CD4-positive, alpha-beta T cell treated with Interleukin-4 for 4 hours (primary cell): Measurements from ENCODE around the gene PNPLA2.

ENCODE experiments used
- DNase-seq: peaks from one replicate; pipeline ENCODE4 v3.0.0-alpha.2; 2020

Gene PNPLA2

DNA sequence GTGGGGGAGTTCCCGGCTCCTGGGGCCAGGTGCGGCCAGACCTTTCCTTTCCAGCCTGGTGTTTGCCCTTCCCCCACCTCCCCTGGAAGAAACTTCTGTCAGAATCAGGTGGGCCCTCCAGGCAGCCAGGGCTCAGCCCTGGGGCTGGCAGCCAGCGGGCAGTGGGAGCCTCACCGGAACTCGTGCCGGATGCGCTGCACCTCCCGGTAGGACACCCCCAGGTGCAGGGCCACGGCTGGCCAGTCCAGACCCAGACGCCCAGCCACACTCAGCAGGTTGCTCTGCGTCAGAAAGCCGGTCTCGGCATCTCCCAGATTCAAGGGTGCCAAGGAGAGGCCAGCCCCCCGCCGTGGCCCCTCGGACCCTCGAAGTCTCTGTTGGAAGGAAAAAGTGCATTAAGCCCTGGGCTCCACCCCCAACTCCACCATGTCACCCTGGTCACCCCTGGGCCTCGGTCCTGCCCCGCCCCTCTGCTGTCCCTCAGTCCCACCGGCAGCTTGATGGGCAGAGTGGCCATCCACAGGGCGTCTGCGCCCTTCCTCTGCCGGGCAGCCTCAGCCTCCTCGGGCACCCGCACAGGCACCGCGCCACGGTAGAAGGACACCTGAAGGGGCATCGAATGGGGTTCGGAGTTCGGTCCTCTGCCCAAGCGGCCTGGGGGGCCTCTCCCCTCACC lies 18.9 kb upstream of the PNPLA2 start:
- no peak for DNase-seq

DNA sequence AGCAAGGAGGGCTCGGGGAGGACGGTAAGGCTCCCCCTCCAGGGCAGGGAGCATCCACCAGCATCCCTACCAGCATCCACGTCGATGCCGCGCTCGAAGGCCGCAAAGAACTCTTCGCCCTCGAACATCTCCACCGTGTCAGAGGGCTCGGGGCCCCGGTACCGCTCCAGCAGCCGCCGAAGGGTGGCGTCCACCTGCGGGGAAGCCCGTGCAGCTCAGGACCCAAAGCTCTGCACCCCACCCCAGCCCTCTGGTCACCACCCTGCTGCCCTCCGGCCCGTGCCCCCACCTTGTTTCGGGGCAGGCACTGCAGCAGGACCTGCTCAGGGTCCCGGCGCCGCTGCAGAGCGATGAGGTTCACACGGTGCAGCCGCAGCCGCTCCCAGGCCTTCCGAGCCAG lies 18.2 kb upstream of the PNPLA2 start:
- no peak for DNase-seq

- DNase-seq: no peak
These were observed 17.5 kb upstream of the PNPLA2 start for GRCh38 chr11:801097-801780.

GRCh38 chr11:802018-802617 lies 16.6 kb upstream of the PNPLA2 start:
- no peak for DNase-seq

- DNase-seq: no peak
These were observed 15.8 kb upstream of the PNPLA2 start for GRCh38 chr11:802693-803466.

GRCh38 chr11:803467-803742 lies 15.3 kb upstream of the PNPLA2 start:
- DNase-seq: no peak

GRCh38 chr11:803770-804598 lies 14.7 kb upstream of the PNPLA2 start:
- no peak for DNase-seq

GRCh38 chr11:804599-804964 lies 14.1 kb upstream of the PNPLA2 start:
- no peak for DNase-seq

- peak; percentile 44 for DNase-seq
These were observed 10.1 kb upstream of the PNPLA2 start for GRCh38 chr11:808427-809286.

DNA sequence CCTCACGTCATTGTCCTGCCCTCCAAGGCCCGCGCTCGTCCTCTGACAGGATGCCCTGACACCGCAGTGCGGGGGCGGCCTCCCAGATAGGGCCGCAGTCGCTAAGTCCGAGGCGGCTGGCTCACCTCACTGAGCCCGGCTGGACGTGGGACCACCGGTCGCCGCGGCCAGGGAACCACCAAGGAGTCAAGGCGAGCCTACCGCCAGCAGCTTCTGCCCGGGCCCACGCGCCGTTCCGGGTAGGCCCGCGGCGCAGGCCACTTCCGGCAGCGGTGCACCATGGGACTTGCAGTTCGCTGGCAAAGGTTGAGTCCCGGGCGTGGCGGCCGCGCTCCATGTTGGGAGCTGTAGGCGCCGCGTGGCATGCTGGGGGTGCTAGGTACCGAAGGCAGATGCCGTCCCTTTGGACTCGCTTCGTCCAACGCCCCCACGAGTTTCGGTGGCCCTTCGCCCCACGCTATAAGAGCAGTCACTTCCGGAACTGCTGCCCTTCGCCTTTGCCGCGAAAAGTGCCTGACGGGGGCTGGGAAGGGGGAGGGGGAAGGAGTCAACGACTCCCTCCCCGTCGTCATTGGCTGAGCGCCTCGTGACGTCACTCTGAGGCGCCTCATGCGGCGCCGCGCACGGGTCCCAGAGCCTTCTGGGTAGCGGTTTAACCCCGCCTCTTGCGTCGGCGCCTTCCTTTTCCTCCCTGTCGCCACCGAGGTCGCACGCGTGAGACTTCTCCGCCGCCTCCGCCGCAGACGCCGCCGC lies 9.3 kb upstream of the PNPLA2 start, which contains the start of gene RPLP2:
Gene RPLP2 (plus strand): TSS at position 681 of the 753 bp plus-strand sequence. CDS start 268 bp downstream, outside the sequence.
- DNase-seq: peak; percentile 96

- DNase-seq: no peak
These were observed 8.6 kb upstream of the PNPLA2 start for GRCh38 chr11:810040-810567.

GRCh38 chr11:811446-812245 lies 7.1 kb upstream of the PNPLA2 start:
- DNase-seq: no peak

DNA sequence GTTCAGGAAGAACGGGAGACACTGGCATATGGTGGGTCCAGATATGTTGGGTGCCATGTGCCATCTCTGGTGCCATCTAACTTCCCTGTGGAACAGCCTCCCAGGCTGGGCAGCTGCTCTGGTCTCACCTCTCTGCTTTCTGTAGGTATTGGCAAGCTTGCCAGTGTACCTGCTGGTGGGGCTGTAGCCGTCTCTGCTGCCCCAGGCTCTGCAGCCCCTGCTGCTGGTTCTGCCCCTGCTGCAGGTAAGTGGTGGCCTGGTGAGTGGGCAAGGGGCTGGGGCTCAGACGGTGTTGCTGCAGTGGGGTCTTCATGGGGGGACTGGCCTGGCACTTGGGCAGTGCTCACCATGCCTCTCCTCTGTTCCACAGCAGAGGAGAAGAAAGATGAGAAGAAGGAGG lies 6.3 kb upstream of the PNPLA2 start:
- no peak for DNase-seq

GRCh38 chr11:813072-813455 lies 5.7 kb upstream of the PNPLA2 start:
- DNase-seq: no peak

- DNase-seq: no peak
These were observed 5.1 kb upstream of the PNPLA2 start for GRCh38 chr11:813456-814096.

DNA sequence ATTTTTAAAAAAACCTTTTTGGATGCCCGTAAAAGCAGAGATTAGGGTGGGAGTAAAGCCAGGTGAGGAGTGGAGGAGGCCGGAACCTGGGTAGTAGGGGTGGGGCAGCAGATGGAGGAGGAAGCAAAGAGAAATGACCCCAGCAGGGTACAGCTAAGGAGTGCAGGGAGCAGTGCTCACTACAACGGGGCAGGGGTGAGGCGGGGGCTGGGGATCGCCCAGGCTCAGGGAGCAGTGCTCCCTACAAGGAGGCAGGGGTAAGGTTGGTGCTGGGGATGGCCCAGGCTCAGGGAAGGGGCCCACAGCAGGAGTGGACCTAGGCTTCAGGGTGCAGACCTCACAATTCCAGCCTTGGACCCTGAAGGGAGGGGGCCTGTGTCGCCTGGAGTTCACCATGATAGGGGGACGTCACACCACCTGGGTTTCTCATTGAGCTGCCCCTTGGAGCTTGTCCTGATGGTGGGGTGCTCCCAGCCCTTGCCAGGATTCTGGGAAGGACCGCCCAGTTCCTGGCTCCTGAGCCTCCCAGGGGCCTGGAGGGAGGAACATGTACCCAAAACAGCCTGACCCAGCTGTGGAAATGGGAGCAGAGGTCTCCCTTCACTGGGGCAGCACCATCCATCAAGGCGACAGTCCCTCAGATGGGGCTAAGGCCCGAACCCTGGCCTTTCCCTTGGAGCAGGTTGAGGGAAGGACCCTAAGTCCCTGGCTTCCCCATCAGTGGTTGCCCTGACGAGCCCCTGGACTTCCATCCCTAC lies 2.9 kb upstream of the PNPLA2 start:
- DNase-seq: no peak

DNA sequence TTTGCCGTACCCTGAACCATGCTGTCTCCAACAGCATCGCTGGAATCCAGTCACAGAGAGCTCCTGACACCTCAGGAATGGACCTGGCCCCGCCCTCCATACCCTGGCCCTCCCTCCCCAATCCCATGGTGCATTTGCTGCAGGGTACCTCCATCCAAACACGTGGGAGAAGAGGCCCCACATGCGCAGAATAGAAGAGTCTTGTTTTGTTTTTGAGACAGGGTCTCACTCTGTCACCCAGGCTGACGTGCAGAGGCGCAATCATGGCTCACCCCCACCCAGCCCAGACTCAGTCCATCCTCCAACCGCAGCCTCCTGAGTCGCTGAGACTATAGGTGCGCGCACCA lies 2.3 kb upstream of the PNPLA2 start:
- no peak for DNase-seq

DNA sequence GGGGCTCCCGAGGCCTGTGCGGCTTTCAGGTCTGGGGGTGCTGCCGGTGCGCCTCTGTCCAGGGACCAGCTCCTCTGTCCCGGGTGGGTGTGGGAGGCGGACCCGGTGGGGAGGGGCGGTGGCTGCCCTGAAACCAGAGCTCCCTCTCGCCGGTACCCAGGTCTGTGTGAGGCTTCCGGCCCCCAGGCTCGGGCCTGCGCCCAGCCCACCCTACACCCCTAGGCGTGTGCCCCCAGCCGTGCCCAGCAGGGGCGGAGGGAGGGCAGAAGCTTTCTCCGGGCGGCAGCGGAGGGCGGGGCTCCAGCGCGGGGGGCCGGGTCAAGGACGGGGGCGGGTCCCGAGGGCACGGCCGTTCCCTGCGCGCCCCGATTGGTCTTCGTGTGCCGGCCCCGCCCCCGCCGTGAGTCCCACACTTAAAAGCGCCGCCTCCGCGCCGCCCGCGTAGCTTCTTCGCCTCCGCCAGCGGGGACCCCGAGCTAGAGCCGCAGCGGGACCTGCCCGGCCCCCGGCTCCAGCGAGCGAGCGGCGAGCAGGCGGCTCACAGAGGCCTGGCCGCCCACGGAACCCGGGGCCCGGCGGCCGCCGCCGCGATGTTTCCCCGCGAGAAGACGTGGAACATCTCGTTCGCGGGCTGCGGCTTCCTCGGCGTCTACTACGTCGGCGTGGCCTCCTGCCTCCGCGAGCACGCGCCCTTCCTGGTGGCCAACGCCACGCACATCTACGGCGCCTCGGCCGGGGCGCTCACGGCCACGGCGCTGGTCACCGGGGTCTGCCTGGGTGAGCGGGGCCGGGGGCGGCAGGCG lies 616 bp downstream of the PNPLA2 start:
- DNase-seq: peak; percentile 87
